GM21786 (cell line): ENCODE results near the gene MS4A3.
A peak's percentile ranks its signal among the peaks of the same experiment; 100 is the strongest.
"Not testable (repeated sequence)": the region's sequence is repeated elsewhere in the genome, so short reads cannot be mapped to it uniquely, and the experiment has no call there.

Experiments
- ATAC-seq: cut with Tn5 transposase; IDR thresholded peaks from one replicate; pipeline ENCODE4 v1.9.1; 2021; ENCODE audit not compliant: unreplicated experiment

The MS4A3 gene

GRCh38 chr11:60088364-60088763, 31.9 kb downstream of the MS4A3 start, which contains the start of gene MS4A2:
TSS of gene MS4A2 (plus strand) at chr11:60088664. CDS start at chr11:60088766, 102 bp downstream.
- no peak for ATAC-seq

DNA sequence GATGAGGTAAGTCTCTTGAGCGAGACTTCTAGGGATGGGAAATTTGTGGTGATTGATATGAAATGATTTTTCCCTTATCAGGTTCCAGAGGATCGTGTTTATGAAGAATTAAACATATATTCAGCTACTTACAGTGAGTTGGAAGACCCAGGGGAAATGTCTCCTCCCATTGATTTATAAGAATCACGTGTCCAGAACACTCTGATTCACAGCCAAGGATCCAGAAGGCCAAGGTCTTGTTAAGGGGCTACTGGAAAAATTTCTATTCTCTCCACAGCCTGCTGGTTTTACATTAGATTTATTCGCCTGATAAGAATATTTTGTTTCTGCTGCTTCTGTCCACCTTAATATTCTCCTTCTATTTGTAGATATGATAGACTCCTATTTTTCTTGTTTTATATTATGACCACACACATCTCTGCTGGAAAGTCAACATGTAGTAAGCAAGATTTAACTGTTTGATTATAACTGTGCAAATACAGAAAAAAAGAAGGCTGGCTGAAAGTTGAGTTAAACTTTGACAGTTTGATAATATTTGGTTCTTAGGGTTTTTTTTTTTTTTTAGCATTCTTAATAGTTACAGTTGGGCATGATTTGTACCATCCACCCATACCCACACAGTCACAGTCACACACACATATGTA, 39.1 kb downstream of the MS4A3 start:
- no peak for ATAC-seq

DNA sequence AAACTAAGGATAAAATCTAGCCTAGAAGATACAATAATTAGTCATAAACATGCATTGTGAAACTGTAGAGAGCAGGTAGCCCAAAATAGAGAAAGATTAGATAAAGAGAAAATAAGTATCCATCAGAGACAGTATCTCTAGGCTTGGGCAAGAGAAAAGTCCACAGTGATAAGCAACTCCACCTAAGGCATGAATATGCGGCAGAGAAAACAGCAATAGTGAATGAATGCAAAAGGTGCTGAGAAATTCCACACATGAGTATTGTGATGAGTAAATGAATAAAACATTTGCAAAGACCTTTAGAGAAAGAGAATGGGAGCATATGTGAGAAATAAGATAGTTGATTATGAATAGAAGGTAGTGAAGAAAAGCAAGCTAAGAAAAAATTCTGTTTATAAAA, 40.7 kb downstream of the MS4A3 start:
- ATAC-seq = no peak

DNA sequence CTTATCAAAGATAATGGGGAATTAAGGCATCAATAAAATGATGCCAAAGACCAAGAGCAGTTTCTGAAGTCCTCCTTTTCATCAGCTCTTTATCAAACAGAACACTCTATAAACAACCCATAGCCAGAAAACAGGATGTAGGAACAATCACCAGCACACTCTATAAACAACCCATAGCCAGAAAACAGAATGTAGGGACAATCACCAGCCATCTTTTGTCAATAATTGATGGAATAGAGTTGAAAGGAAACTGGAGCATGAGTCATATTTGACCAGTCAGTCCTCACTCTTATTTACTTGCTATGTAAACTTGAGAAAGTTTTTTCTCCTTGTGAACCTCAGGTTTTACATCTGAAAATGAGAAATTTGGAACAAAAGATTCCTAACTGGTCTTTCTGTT, 42.0 kb downstream of the MS4A3 start:
- ATAC-seq = peak; percentile 69

DNA sequence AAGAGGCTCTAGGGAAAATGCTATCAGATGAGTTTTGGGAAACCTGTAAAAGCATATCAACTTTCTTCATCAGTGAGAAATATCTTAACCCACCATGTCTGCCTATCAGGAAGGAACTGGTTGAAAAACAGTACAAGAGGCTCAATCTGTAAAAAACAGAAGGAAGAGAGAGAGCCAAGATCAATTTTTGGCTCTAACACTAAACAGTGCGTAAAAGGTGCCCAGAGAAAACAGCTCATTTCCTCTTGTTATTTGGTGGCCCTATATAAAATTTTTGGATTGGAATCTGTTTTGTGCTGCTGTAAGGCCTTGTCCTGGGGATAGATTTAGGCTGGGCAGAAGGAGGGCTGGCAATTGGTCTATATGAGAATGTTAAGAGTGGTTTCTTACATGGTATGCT, 44.1 kb downstream of the MS4A3 start:
- ATAC-seq = no peak

DNA sequence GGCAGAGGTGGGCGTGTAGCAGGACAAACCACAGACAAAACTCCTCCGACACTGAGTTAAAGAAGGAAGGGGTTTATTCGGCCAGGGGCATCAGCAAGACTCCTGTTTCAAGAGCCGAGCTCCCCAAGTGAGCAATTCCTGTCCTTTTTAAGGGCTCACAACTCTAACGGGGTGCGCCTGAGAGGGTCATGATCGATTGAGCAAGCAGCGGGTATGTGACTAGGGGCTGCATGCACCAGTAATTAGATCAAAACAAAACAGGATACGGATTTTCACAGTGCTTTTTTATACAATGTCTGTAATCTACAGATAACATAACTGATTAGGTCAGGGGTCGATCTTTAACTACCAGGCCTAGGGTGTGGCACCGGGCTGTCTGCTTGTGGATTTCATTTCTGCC, 44.9 kb downstream of the MS4A3 start:
- ATAC-seq = not testable (repeated sequence)

DNA sequence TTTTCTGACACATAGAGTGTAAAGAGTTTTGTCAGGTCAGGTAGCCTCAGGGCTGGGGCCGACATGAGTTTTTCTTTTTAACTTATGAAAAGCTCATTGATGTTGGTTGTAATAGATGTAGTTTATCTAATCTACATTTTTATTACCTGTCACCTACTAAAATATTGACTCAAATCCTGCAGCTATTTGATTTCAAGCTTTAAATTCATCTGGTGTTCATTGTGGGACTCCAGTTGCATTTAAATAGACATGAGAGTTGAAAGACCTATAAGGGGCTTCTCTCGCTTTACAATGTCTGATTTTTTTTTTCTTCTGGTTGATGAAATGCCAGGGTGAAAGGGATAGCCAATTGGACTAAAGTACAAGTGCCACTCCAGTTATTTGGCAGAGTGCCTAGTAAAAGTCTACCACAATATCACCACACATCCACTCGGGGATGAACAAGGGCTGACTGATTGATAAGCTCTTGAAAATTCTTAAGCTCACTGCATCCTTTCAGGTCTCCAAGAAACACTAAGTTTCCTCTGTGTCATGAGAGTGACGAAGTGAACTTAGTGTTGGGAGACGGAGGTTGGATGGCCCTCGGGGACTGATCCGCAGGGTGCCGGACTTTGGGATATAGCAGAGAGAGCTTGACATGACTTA, 48.1 kb downstream of the MS4A3 start:
- ATAC-seq = not testable (repeated sequence)

DNA sequence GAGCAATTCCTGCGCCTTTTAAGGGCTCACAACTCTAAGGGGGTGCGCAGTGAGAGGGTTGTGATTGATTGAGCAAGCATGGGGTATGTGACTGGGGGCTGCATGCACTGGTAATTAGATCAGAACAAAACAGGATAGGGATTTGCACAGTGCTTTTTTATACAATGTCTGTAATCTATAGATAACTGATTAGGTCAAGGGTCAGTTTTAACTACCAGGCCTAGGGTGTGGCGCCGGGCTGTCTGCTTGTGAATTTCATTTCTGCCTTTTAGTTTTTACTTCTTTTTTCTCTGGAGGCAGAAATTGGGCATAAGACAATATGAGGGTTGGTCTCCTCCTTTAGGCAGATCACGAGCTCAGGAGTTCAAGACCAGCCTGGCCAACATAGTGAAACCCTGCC, 52.2 kb downstream of the MS4A3 start:
- ATAC-seq = not testable (repeated sequence)

DNA sequence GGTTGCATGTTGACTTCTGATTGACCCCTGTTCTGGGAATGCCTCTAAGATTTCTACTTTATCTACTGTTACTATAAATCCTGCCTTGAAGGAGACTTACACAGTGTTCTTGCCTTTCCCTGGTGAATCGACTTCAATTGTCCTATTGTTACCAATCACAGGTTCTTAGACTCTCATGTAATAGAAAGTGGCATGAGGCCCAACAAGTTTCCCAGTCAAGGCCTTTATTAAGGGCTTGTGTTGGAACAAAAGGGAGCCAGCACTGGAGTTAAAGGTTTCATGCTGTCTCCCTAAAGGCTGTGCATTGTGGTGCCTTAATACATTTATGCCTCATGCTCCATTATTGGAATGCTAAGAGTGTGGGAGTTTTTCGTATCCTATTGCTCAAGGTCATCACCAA, 55.3 kb downstream of the MS4A3 start:
- no peak for ATAC-seq

GRCh38 chr11:60116996-60117790, 60.7 kb downstream of the MS4A3 start:
- no peak for ATAC-seq

GRCh38 chr11:60118338-60118737, 61.9 kb downstream of the MS4A3 start:
- ATAC-seq = no peak

GRCh38 chr11:60119710-60120109, 63.2 kb downstream of the MS4A3 start:
- ATAC-seq = no peak
